GM21528 (cell line): ENCODE data around the gene ACACA.

Source experiments
- ATAC-seq: cut with Tn5 transposase; IDR thresholded peaks from one replicate; pipeline ENCODE4 v1.9.1; 2021; ENCODE audit warnings: mild to moderate bottlenecking, moderate library complexity; ENCODE audit not compliant: unreplicated experiment, low FRiP score

Gene ACACA

GRCh38 chr17:37399265-37399803, 7.3 kb downstream of the ACACA start:
- ATAC-seq: no peak

GRCh38 chr17:37393352-37393751, 13.3 kb downstream of the ACACA start:
- no peak for ATAC-seq

DNA sequence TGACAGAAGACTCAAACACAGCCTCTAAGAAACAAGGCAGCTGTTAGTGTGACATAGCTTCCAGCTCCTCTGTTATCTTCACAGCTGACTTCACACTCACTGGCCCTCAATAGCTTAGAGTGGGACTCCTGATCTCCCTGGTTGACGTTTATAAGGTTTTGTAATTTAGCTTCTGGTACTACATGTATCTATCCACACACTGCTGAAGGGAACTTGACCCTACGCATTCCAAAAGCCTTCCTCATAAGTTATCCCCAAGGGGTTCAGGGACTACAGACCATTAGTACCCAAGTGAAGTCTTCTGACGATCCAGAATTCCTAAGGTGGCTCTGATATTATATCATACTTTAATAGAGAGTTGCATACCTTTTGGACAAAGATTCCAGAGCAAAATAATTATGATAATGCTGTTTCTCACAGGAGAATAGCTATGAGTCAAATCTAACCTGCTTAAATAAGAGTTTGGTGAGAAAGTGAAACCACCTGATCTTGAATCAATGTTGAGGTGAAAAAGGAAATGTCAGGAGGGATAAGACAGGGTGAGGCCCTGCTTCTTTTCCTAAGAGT, 14.5 kb downstream of the ACACA start:
- ATAC-seq: no peak

DNA sequence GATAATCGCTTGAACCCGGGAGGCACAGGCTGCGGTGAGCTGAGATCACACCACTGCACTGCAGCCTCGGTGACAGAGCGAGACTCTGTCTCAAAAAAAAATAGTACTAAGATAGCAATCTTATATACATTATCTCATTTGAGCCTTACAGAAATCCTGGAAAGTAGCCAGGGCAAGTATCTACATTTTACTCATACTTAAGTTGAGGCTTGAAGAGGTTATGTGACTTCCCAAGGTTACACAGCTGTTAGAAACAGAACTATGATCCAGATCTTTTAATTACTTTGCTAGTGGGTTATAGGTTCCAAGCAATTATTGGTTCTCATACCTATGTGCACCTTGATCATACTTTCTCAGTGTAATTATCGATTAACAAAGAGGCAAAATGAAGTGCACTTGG, 15.5 kb downstream of the ACACA start:
- ATAC-seq: no peak

GRCh38 chr17:37389160-37389559, 17.5 kb downstream of the ACACA start:
- ATAC-seq: no peak

DNA sequence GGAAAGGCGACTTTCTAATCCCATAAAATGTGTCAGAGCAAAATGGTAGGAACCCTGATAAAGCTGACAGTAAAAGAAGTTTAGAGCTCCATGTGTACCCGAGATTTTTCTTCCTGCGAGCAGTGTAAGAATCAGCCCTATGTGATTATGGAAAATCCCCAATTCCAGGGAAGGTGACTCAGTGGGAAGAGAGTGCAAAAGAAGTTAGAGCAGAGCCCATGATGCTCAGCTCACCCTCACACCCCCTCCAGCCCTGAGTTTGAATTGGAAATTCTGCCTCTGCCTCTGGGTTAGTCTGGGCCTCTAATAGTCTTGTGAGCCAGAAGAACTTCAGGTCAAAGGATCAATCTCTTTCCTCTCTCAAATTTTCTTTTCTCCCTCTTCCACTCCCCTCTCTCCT, 18.4 kb downstream of the ACACA start:
- no peak for ATAC-seq

GRCh38 chr17:37386462-37386861, 20.2 kb downstream of the ACACA start:
- ATAC-seq: no peak

DNA sequence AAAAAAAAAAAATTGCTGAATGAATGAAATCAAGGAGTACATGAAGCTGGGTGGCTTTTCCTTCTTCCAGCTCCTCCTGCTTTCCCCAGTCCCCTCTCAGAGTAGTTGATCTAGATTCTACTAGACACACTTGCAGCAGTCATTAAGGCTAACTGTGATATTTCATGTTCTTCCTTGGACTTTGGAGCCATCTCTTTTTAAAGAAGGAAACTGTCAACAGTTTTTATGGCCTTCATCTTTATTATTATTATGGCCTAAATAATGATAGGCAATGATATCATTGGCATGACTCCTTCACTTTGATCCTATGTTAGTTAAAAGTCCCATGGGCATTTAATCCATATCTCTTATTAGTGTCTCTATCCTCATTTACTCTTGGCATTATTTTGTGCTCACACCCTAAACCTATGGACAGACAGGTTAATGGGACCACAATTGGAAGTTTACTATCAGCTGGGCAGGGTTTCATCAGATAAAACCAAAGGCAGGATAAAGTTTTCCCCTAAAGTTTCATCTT, 21.1 kb downstream of the ACACA start:
- ATAC-seq: no peak

DNA sequence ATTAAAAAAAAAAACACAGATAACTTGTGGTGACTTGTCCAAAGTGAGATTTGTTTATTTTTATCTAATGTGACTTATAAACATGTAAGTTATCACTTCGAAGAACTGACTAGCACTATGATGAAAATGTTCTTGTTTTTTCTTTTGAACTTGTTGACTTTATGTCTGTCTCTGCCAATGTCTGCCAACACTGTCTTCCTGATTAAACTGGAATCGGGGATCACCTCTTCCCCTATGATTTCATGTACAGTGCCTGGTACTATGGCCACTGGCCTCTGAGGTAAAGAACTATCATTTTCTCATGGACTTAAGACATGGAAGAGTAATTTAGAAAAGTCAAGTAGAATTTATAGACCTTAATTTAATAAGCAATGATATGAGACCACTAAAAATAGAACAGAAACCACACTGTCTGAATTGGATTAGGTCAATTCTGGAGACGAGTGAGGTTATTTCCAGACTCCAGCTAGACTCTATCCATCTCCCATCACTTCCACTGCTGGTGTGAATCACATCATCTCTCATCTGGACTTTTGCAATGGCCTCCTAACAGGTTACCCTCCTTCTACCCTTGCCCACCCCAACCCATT, 22.0 kb downstream of the ACACA start:
- no peak for ATAC-seq

GRCh38 chr17:37382056-37382455, 24.6 kb downstream of the ACACA start:
- ATAC-seq: no peak

GRCh38 chr17:37375706-37376105, 30.9 kb downstream of the ACACA start, which contains the start of gene C17orf78:
C17orf78 (plus strand) TSS chr17:37375985; CDS start chr17:37376093, 108 bp downstream.
- ATAC-seq: no peak

GRCh38 chr17:37373530-37374159, 33.0 kb downstream of the ACACA start:
- ATAC-seq: peak; percentile 57

DNA sequence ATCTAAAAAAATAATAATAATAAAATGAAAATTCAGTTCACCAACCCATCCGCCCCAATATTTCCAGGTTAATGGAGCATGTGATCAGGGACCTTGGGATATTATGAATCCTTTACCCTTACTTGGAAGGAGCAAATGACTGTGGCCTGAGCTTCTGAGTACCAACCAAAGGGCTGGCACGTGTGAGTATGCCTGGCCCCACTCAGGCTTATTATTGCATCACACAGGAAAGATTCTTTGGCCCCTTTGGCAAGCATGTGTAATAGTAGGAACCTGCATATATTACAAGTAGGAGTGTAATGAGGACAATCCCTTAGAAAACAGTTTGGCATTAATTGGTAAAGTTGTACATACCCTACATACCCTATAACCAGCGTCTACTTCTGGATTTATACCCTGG, 38.1 kb downstream of the ACACA start:
- no peak for ATAC-seq

DNA sequence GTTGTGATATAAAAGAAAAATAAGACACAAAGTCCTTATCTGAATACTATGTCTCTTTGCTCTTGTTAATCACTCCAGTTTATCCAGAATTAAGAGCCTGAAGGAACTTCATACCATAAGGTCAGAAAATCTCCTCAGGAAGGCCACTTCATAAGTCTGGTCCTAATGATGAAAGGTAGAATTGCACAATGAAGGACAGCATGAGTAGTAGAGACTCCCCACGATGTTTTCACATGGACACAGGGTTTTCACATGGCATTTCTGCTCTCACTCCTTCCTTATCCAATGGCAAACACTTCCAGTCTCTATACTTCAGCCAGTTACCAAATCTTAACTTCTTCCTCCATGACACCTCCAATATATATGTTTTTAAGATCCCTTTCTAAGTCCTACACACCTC, 41.0 kb downstream of the ACACA start:
- ATAC-seq: no peak

GRCh38 chr17:37361543-37361942, 45.1 kb downstream of the ACACA start:
- ATAC-seq: no peak

DNA sequence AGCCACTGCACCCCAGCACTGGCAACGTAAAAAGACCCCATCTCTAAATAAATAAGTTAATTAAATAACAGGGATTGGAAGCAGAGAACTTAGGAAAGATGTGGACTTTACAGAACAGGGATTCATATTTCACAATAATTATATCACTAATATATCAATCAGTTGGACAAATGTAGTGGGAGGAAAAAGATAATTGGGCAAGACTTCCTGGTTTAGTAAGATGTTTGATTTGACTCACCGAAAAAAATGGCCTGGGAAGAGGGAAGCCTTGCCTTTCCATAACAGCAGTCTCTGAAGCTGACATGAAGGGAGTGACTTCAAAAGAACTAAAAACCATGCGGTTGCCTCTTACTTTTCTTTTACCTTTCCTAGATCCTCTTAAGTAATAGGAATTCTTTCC, 46.0 kb downstream of the ACACA start:
- no peak for ATAC-seq

DNA sequence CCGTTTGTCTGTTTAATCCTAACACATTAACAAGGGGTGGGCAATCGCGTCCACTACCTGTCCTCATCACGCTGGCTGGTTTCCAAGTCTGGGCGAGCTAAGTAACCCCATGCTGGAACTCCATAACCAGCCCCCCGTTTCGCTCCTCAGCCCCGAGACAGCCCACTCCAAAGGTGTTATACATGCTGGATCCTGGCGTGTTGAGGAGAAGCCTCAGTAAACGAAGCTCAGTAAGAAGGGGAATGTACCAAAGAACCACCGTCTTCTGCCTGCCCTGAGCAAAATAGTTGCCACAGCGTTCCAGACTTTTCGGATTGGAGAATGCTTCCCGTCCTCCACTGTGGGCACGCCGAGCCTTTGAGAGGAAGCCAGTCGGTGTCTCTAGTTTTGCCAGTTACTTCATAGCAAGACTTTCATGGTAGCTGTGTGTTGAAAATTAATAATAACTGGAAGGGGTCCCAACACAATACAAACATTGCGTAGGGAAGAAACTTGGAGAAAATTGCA, 46.9 kb downstream of the ACACA start:
- ATAC-seq: no peak

- peak; percentile 82 for ATAC-seq
These were observed 47.6 kb downstream of the ACACA start for GRCh38 chr17:37358830-37359681.

- peak; percentile 18 for ATAC-seq
These were observed 48.4 kb downstream of the ACACA start for GRCh38 chr17:37358098-37358829.
